IMR-90 (cell line): ENCODE data around the gene RPL37. TPM values are rescaled to one million over a fixed set of nuclear protein-coding genes. Genes with fewer than 3 reads are reported as not detected.

Experiments
- ATAC-seq: fragments of 200-7000 bp; cut with Tn5 transposase; 2 replicates; pipeline ENCODE4 v1.9.1; 2020; ENCODE audit warnings: low read depth, mild to moderate bottlenecking, moderate library complexity
- BruUV-seq: library from RNA; stranded (reverse); fragments of 400-500 nt; replicated peaks from 2 replicates; lab custom pipeline; 2021; lab: Mats Ljungman, UMichigan
- CTCF ChIA-PET: fragments of 300-600 bp; formaldehyde crosslinking; extraction: SDS; loops from one replicate; lab custom pipeline; 2021; ENCODE audit warnings: antibody characterized with exemption; lab: Yijun Ruan, JAX
- POLR2A ChIA-PET: fragments of 300-600 bp; sonication (Branson Sonifier 250); formaldehyde crosslinking; loops from one replicate; lab custom pipeline; 2022; ENCODE audit warnings: antibody characterized with exemption; ENCODE audit not compliant: unreplicated experiment; lab: Charles Lee
- DNase-seq: peaks from one replicate; pipeline ENCODE4 v3.0.0; 2013
- H2AFZ ChIP-seq: replicated peaks from 2 replicates; pipeline ENCODE3; 2013; ENCODE audit warnings: low read length, mild to moderate bottlenecking; ENCODE audit not compliant: poor library complexity
- H2AK5ac ChIP-seq: 2 replicates; pipeline ENCODE4 v1.6.1; 2013; ENCODE audit warnings: low read depth, low read length, inconsistent platforms
- H2AK9ac ChIP-seq: replicated peaks from 2 replicates; pipeline ENCODE3; 2013; ENCODE audit warnings: mild to moderate bottlenecking, low read depth, low read length, moderate library complexity; ENCODE audit not compliant: poor library complexity
- H2BK120ac ChIP-seq: 2 replicates; pipeline ENCODE4 v1.6.1; 2013; ENCODE audit warnings: low read depth, low read length, inconsistent platforms
- H2BK15ac ChIP-seq: 3 replicates; pipeline ENCODE4 v1.6.1; 2013; ENCODE audit warnings: low read depth, low read length, inconsistent platforms
- H2BK20ac ChIP-seq: 2 replicates; pipeline ENCODE4 v1.6.1; 2013; ENCODE audit warnings: low read depth, mild to moderate bottlenecking, inconsistent platforms, low read length, moderate library complexity
- H2BK5ac ChIP-seq: 2 replicates; pipeline ENCODE4 v1.6.1; 2013; ENCODE audit warnings: mild to moderate bottlenecking, low read depth, low read length, inconsistent platforms; ENCODE audit not compliant: poor library complexity, severe bottlenecking
- H3K14ac ChIP-seq: replicated peaks from 2 replicates; pipeline ENCODE4 v1.6.1; 2013; ENCODE audit warnings: low read depth, low read length, inconsistent platforms
- H3K18ac ChIP-seq: 2 replicates; pipeline ENCODE4 v1.6.1; 2013; ENCODE audit warnings: low read depth, low read length, control low read depth
- H3K23ac ChIP-seq: 2 replicates; pipeline ENCODE4 v1.6.1; 2013; ENCODE audit warnings: low read depth, low read length, inconsistent platforms
- H3K27ac ChIP-seq: 2 replicates; pipeline ENCODE4 v1.5.1; 2013; ENCODE audit warnings: mild to moderate bottlenecking, control low read depth, low read length; ENCODE audit not compliant: insufficient read depth
- H3K27me3 ChIP-seq: 2 replicates; pipeline ENCODE4 v1.6.1; 2013; ENCODE audit warnings: low read length; ENCODE audit not compliant: control insufficient read depth, insufficient read depth
- H3K36me3 ChIP-seq: 2 replicates; pipeline ENCODE4 v1.6.1; 2013; ENCODE audit warnings: low read length, mixed read lengths; ENCODE audit not compliant: control insufficient read depth, insufficient read depth
- H3K4ac ChIP-seq: 2 replicates; pipeline ENCODE4 v1.6.1; 2013; ENCODE audit warnings: low read depth, low read length, inconsistent platforms
- H3K4me1 ChIP-seq: 2 replicates; pipeline ENCODE4 v1.6.1; 2013; ENCODE audit warnings: low read length, mixed read lengths; ENCODE audit not compliant: control insufficient read depth, insufficient read depth
- H3K4me2 ChIP-seq: 2 replicates; pipeline ENCODE4 v1.6.1; 2013; ENCODE audit warnings: low read depth, mild to moderate bottlenecking, control low read depth, low read length, moderate library complexity
- H3K4me3 ChIP-seq: 2 replicates; pipeline ENCODE4 v1.5.1; 2013; ENCODE audit warnings: low read depth, mild to moderate bottlenecking, control low read depth, low read length, moderate library complexity; ENCODE audit not compliant: insufficient read depth
- H3K56ac ChIP-seq: 2 replicates; pipeline ENCODE4 v1.6.1; 2013; ENCODE audit warnings: low read length, inconsistent platforms; ENCODE audit not compliant: insufficient read depth; ENCODE audit errors: extremely low read depth
- H3K79me1 ChIP-seq, 2 experiments: 2 replicates each; pipeline ENCODE4 v1.6.1; 2013; ENCODE audit warnings: low read length in 2 of 2, inconsistent platforms in 1 of 2, low read depth in 1 of 2
- H3K9ac ChIP-seq: 2 replicates; pipeline ENCODE4 v1.6.1; 2013; ENCODE audit warnings: low read depth, low read length, control low read depth
- H3K9me1 ChIP-seq: 2 replicates; pipeline ENCODE4 v1.6.1; 2013; ENCODE audit warnings: low read length, inconsistent platforms; ENCODE audit not compliant: insufficient read depth
- H3K9me3 ChIP-seq: 2 replicates; pipeline ENCODE4 v1.6.1; 2013; ENCODE audit warnings: low read length; ENCODE audit not compliant: control insufficient read depth, insufficient read depth
- H4K20me1 ChIP-seq: 2 replicates; pipeline ENCODE4 v1.6.1; 2013; ENCODE audit warnings: low read length, inconsistent platforms; ENCODE audit not compliant: insufficient read depth
- H4K5ac ChIP-seq: 2 replicates; pipeline ENCODE4 v1.6.1; 2013; ENCODE audit warnings: mild to moderate bottlenecking, low read depth, low read length, control low read depth
- H4K8ac ChIP-seq, 2 experiments: 2 replicates each; pipeline ENCODE4 v1.6.1; 2013; ENCODE audit warnings: low read depth in 2 of 2, low read length in 2 of 2, control low read depth in 1 of 2, inconsistent platforms in 1 of 2
- H4K91ac ChIP-seq: 2 replicates; pipeline ENCODE4 v1.6.1; 2013; ENCODE audit warnings: low read depth, low read length, inconsistent platforms; ENCODE audit not compliant: insufficient read depth
- BHLHE40 ChIP-seq: fragments of 150-350 bp; IDR thresholded peaks from 2 replicates; pipeline ENCODE4 v1.6.1; 2016; ENCODE audit warnings: mild to moderate bottlenecking, low read depth, low read length
- CEBPB ChIP-seq: IDR thresholded peaks from 2 replicates; pipeline ENCODE4 v1.6.1; 2012; ENCODE audit warnings: low read depth, low read length, improper control_type of control experiment
- MXI1 ChIP-seq: IDR thresholded peaks from 2 replicates; pipeline ENCODE4 v1.6.1; 2012; ENCODE audit warnings: low read depth, mild to moderate bottlenecking, low read length, moderate library complexity, borderline replicate concordance
- SMC3 ChIP-seq: fragments of 150-350 bp; IDR thresholded peaks from 2 replicates; pipeline ENCODE4 v1.6.1; 2016; ENCODE audit warnings: low read depth, mild to moderate bottlenecking, antibody characterized with exemption, low read length, moderate library complexity
- WGBS, 2 experiments: methylation state at CpG; one replicate each; pipeline versions ENCODE4 v1.1.5 to v1.1.7; 2013; ENCODE audit warnings: missing lambda C conversion rate in 2 of 2; ENCODE audit not compliant: insufficient read length in 1 of 2; ENCODE audit errors: extremely low coverage in 2 of 2; 5-methylcytosine and 5-hydroxymethylcytosine counted together
- dilution Hi-C: fragments of 300-500 bp; cut with HindIII; formaldehyde crosslinking; loops from one replicate; pipeline ENCODE4 v1.14.3; 2018; ENCODE audit warnings: low sequenced_read_pairs; ENCODE audit not compliant: unreplicated experiment
- in situ Hi-C: fragments of 300-500 bp; cut with MboI; formaldehyde crosslinking; loops from 3 replicates; pipeline ENCODE4 v1.14.3; 2019; ENCODE audit warnings: low sequenced_read_pairs, inconsistent platforms, mixed read lengths
- intact Hi-C: fragments of 100-400 bp; cut with micrococcal nuclease; formaldehyde crosslinking; loops from 2 replicates; pipeline ENCODE4 v1.10.0; 2022
- polyA plus RNA-seq, 3 experiments: library from polyadenylated mRNA; depleted of rRNA; stranded (reverse); fragments of >200 nt; gene quantifications; 2 replicates each; pipeline ENCODE4 v1.2.3, GENCODE V29; 2012; ENCODE audit warnings: low replicate concordance in 1 of 3
- total RNA-seq: library from RNA; depleted of rRNA; stranded (reverse); fragments of >200 nt; gene quantifications from 2 replicates; pipeline ENCODE4 v1.2.3, GENCODE V29; 2012

Gene RPL37
- total and polyA plus RNA-seq, 2 of the 4 experiments (the other 2 are of a cell fraction), result 35.3 to 294 TPM

GRCh38 chr5:40829748-40830533 lies 5.1 kb downstream of the RPL37 start:
- peaks cover 94% of the 10 kb centered on the region for H4K20me1 ChIP-seq
- POLR2A ChIA-PET, result interaction anchor here (0.6 kb wide), 1 partner anchor 75 kb away, joined by 9 read pairs; no protein-coding TSS in a partner anchor
- CTCF ChIA-PET, result interaction anchor here (1.3 kb wide), 1 partner anchor 32 kb away, joined by 3 read pairs; the partner anchor contains the start of gene PRKAA1
- H3K27me3 ChIP-seq, result no peaks in the 10 kb centered on the region
- no peak overlapping the region for H4K8ac ChIP-seq
- H3K14ac ChIP-seq, result no peak overlapping the region
- peaks cover 29 to 87% of the 10 kb centered on the region in 2 experiments for H3K79me1 ChIP-seq
- H2BK120ac ChIP-seq, result no peak overlapping the region
- BruUV-seq, result no TSS peak
- H3K4me3 ChIP-seq, result no peak overlapping the region
- H2AK9ac ChIP-seq, result no peak overlapping the region
- H2AFZ ChIP-seq, result no peak overlapping the region
- no peak overlapping the region for H2BK5ac ChIP-seq
- no peaks in the 10 kb centered on the region for H3K9me3 ChIP-seq
- H3K4me1 ChIP-seq, result peaks cover 2% of the 10 kb centered on the region; the same call in 1 of the 2 replicates
- no peak overlapping the region for H2BK15ac ChIP-seq
- no peak overlapping the region for H4K5ac ChIP-seq
- intact Hi-C loops, result loop anchor here (5.0 kb wide), 1 partner anchor 1408 kb away; the partner anchor contains the start of gene DAB2
- H3K18ac ChIP-seq, result no peak overlapping the region
- H3K4me2 ChIP-seq, result no peak overlapping the region
- H3K23ac ChIP-seq, result no peak overlapping the region
- dilution Hi-C loops, result no loop called here
- peaks cover 2% of the 10 kb centered on the region; the same call in 1 of the 2 replicates for H3K9me1 ChIP-seq
- H3K27ac ChIP-seq, result no peak overlapping the region
- H3K9ac ChIP-seq, result no peak overlapping the region
- TF ChIP-seq MXI1 (no peak), CEBPB (no peak), BHLHE40 (no peak), SMC3 (no peak)
- WGBS, 2 experiments, result no CpG with 5 or more reads among the region's 13 CpGs
- no peak overlapping the region for H2BK20ac ChIP-seq
- in situ Hi-C loops, result no loop called here
- H3K56ac ChIP-seq, result no peak overlapping the region
- DNase-seq, result no peak
- H3K36me3 ChIP-seq, result peaks cover 71% of the 10 kb centered on the region
- no peak for ATAC-seq
- H4K91ac ChIP-seq, result no peak overlapping the region
- H3K4ac ChIP-seq, result no peak overlapping the region
- H2AK5ac ChIP-seq, result no peak overlapping the region
